ENCODE data around the gene ADAMTS2. TPM values are rescaled to one million over a fixed set of nuclear protein-coding genes. Genes with fewer than 3 reads are reported as not detected.

ADAMTS2 gene
- total and polyA plus RNA-seq, 2 experiments from 2014 or later, result 1.6 to 8.1 TPM

DNA sequence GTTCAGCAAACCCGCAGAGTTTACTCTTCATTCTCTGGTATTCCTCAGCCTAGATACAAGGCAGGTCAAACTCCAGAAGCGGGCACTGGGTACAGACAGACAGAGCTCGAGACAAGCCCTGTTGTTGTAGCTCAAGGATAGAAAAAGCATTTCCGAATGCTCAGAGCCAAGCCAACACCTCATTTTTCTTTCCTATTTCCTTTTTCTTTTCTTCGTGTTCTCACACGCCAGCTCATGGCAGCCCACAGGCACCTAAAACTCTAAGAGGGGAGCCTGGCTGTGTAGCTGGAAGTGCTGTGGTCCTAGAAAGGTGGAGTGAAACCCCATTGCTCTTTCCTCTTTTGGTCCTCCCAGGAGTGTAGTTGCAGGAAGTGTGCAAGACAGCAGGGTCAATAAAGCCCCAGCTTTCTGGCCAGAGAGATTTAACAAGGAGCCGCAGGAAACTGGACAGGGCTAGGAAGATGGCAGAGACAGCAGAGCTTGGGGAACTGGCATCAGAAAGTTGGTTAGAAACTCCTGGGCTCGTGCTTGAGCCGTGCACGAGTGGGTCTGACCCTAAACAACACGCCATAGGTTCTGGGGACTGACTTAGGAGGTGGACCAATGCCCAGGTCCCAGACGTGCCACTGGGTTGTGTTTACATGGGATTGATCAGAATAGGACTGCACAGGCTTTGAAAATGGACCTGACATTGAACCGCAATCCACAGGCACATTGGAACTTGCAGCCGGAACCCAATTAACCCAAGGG is 41.6 kb downstream of the ADAMTS2 start:
- ATAC-seq (no peak), DNase-seq (ENCODE audit: low spot score) (no peak)
- TF ChIP-seq EZH2 (IDR thresholded peaks at IDR 0.05; ENCODE audit: low read depth, unreplicated experiment) (no peak), ZNF331 (CRISPR knock-in tag; IDR thresholded peaks at IDR 0.05; ENCODE audit: low read depth) (no peak), EZH2phosphoT487 (IDR thresholded peaks at IDR 0.05; ENCODE audit: unreplicated experiment) (no peak), ZNF114 (CRISPR knock-in tag; IDR thresholded peaks at IDR 0.05) (no peak), POLR2AphosphoS5 (IDR thresholded peaks at IDR 0.05; ENCODE audit: low read depth) (no peak), JUNB (IDR thresholded peaks at IDR 0.05; ENCODE audit: unreplicated experiment) (no peak), STAT1 (IDR thresholded peaks at IDR 0.05; ENCODE audit: unreplicated experiment) (no peak), CREB1 (CRISPR knock-in tag; IDR thresholded peaks at IDR 0.05; ENCODE audit: low read depth) (no peak), NANOG (IDR thresholded peaks at IDR 0.05; ENCODE audit: borderline replicate concordance) (no peak)
- TF ChIP-seq, protein P1, sequence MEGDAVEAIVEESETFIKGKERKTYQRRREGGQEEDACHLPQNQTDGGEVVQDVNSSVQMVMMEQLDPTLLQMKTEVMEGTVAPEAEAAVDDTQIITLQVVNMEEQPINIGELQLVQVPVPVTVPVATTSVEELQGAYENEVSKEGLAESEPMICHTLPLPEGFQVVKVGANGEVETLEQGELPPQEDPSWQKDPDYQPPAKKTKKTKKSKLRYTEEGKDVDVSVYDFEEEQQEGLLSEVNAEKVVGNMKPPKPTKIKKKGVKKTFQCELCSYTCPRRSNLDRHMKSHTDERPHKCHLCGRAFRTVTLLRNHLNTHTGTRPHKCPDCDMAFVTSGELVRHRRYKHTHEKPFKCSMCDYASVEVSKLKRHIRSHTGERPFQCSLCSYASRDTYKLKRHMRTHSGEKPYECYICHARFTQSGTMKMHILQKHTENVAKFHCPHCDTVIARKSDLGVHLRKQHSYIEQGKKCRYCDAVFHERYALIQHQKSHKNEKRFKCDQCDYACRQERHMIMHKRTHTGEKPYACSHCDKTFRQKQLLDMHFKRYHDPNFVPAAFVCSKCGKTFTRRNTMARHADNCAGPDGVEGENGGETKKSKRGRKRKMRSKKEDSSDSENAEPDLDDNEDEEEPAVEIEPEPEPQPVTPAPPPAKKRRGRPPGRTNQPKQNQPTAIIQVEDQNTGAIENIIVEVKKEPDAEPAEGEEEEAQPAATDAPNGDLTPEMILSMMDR (conservative IDR thresholded peaks at IDR 0.05; ENCODE audit: low read depth in 2 of 2), result no peak
- TF ChIP-seq, protein P2, sequence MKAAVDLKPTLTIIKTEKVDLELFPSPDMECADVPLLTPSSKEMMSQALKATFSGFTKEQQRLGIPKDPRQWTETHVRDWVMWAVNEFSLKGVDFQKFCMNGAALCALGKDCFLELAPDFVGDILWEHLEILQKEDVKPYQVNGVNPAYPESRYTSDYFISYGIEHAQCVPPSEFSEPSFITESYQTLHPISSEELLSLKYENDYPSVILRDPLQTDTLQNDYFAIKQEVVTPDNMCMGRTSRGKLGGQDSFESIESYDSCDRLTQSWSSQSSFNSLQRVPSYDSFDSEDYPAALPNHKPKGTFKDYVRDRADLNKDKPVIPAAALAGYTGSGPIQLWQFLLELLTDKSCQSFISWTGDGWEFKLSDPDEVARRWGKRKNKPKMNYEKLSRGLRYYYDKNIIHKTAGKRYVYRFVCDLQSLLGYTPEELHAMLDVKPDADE (IDR thresholded peaks at IDR 0.05), result no peak
- TF ChIP-seq, protein P3, sequence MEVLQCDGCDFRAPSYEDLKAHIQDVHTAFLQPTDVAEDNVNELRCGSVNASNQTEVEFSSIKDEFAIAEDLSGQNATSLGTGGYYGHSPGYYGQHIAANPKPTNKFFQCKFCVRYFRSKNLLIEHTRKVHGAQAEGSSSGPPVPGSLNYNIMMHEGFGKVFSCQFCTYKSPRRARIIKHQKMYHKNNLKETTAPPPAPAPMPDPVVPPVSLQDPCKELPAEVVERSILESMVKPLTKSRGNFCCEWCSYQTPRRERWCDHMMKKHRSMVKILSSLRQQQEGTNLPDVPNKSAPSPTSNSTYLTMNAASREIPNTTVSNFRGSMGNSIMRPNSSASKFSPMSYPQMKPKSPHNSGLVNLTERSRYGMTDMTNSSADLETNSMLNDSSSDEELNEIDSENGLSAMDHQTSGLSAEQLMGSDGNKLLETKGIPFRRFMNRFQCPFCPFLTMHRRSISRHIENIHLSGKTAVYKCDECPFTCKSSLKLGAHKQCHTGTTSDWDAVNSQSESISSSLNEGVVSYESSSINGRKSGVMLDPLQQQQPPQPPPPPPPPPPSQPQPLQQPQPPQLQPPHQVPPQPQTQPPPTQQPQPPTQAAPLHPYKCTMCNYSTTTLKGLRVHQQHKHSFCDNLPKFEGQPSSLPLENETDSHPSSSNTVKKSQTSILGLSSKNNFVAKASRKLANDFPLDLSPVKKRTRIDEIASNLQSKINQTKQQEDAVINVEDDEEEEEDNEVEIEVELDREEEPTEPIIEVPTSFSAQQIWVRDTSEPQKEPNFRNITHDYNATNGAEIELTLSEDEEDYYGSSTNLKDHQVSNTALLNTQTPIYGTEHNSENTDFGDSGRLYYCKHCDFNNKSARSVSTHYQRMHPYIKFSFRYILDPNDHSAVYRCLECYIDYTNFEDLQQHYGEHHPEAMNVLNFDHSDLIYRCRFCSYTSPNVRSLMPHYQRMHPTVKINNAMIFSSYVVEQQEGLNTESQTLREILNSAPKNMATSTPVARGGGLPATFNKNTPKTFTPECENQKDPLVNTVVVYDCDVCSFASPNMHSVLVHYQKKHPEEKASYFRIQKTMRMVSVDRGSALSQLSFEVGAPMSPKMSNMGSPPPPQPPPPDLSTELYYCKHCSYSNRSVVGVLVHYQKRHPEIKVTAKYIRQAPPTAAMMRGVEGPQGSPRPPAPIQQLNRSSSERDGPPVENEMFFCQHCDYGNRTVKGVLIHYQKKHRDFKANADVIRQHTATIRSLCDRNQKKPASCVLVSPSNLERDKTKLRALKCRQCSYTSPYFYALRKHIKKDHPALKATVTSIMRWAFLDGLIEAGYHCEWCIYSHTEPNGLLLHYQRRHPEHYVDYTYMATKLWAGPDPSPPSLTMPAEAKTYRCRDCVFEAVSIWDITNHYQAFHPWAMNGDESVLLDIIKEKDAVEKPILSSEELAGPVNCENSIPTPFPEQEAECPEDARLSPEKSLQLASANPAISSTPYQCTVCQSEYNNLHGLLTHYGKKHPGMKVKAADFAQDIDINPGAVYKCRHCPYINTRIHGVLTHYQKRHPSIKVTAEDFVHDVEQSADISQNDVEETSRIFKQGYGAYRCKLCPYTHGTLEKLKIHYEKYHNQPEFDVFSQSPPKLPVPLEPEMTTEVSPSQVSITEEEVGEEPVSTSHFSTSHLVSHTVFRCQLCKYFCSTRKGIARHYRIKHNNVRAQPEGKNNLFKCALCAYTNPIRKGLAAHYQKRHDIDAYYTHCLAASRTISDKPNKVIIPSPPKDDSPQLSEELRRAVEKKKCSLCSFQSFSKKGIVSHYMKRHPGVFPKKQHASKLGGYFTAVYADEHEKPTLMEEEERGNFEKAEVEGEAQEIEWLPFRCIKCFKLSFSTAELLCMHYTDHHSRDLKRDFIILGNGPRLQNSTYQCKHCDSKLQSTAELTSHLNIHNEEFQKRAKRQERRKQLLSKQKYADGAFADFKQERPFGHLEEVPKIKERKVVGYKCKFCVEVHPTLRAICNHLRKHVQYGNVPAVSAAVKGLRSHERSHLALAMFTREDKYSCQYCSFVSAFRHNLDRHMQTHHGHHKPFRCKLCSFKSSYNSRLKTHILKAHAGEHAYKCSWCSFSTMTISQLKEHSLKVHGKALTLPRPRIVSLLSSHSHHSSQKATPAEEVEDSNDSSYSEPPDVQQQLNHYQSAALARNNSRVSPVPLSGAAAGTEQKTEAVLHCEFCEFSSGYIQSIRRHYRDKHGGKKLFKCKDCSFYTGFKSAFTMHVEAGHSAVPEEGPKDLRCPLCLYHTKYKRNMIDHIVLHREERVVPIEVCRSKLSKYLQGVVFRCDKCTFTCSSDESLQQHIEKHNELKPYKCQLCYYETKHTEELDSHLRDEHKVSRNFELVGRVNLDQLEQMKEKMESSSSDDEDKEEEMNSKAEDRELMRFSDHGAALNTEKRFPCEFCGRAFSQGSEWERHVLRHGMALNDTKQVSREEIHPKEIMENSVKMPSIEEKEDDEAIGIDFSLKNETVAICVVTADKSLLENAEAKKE (CRISPR knock-in tag; IDR thresholded peaks at IDR 0.05), result no peak
- TF ChIP-seq, protein P4, sequence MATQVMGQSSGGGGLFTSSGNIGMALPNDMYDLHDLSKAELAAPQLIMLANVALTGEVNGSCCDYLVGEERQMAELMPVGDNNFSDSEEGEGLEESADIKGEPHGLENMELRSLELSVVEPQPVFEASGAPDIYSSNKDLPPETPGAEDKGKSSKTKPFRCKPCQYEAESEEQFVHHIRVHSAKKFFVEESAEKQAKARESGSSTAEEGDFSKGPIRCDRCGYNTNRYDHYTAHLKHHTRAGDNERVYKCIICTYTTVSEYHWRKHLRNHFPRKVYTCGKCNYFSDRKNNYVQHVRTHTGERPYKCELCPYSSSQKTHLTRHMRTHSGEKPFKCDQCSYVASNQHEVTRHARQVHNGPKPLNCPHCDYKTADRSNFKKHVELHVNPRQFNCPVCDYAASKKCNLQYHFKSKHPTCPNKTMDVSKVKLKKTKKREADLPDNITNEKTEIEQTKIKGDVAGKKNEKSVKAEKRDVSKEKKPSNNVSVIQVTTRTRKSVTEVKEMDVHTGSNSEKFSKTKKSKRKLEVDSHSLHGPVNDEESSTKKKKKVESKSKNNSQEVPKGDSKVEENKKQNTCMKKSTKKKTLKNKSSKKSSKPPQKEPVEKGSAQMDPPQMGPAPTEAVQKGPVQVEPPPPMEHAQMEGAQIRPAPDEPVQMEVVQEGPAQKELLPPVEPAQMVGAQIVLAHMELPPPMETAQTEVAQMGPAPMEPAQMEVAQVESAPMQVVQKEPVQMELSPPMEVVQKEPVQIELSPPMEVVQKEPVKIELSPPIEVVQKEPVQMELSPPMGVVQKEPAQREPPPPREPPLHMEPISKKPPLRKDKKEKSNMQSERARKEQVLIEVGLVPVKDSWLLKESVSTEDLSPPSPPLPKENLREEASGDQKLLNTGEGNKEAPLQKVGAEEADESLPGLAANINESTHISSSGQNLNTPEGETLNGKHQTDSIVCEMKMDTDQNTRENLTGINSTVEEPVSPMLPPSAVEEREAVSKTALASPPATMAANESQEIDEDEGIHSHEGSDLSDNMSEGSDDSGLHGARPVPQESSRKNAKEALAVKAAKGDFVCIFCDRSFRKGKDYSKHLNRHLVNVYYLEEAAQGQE (IDR thresholded peaks at IDR 0.05; ENCODE audit: unreplicated experiment), result no peak
- Histone ChIP-seq H3F3A (replicated peaks; ENCODE audit: low read depth) (no peaks in the 10 kb centered on the region), H3K27me3 (ENCODE audit: insufficient read depth) (no peaks in the 10 kb centered on the region), H3K27ac (ENCODE audit: low read depth) (no peak overlapping the region), H3K4me3 (no peak overlapping the region), H2AFZ (no peak overlapping the region), H3K4me1 (ENCODE audit: insufficient read depth) (no peaks in the 10 kb centered on the region), H4K20me1 (replicated peaks; ENCODE audit: insufficient read depth) (no peaks in the 10 kb centered on the region), H3K36me3 (ENCODE audit: insufficient read depth) (no peaks in the 10 kb centered on the region), H3K4me2 (no peak overlapping the region), H3K9me2 (ENCODE audit: insufficient read depth) (no peaks in the 10 kb centered on the region), H3K79me2 (replicated peaks; ENCODE audit: insufficient read depth) (0 out of 2 replicates have a peak, but pooled peaks cover 8% of the 10 kb centered on the region)
- Mint-ChIP-seq H3K27me3 (ENCODE audit: insufficient read depth, low read depth, poor library complexity) (peaks cover 7% of the 10 kb centered on the region), H3K9me3 (peaks cover 26% of the 10 kb centered on the region), H3K27ac (no peak overlapping the region; the same call in 1 of the 2 replicates), H3K4me3 (no peak overlapping the region), H3K36me3 (ENCODE audit: low read depth) (no peaks in the 10 kb centered on the region; the same call in 2 of the 3 replicates), H3K4me1 (peaks cover 4% of the 10 kb centered on the region; the same call in 2 of the 3 replicates)

Data from GM23338 (cell line).